HCT116 (cell line): ENCODE measurements around the gene CDHR5. TPM values are rescaled to one million over a fixed set of nuclear protein-coding genes. Genes with fewer than 3 reads are reported as not detected.

Source experiments
- ATAC-seq: fragments of 200-7000 bp; cut with Tn5 transposase; 2 replicates; pipeline ENCODE4 v1.9.1; 2020; ENCODE audit warnings: mild to moderate bottlenecking, moderate library complexity
- BruUV-seq: library from RNA; stranded (reverse); fragments of 400-500 nt; replicated peaks from 2 replicates; lab custom pipeline; 2021; lab: Mats Ljungman, UMichigan
- CTCF ChIA-PET: fragments of 300-600 bp; sonication (Branson Sonifier 250); formaldehyde crosslinking; loops from one replicate; lab custom pipeline; 2021; ENCODE audit warnings: antibody characterized with exemption; lab: Charles Lee
- POLR2A ChIA-PET: fragments of 300-600, 350-600 bp; sonication (Branson Sonifier 250); formaldehyde crosslinking; loops from one replicate; lab custom pipeline; 2021; ENCODE audit warnings: antibody characterized with exemption; lab: Charles Lee
- RAD21 ChIA-PET, 2 experiments: fragments of 300-600 bp; sonication (Branson Sonifier 250); formaldehyde crosslinking; loops; one replicate each; lab custom pipeline; 2023; ENCODE audit warnings: low total read pairs in 2 of 2; ENCODE audit not compliant: uncharacterized antibody in 2 of 2, unreplicated experiment in 2 of 2, low non-redundant PET in 1 of 2; lab: Charles Lee
- DNase-seq: peaks from one replicate; pipeline ENCODE4 v3.0.0-alpha.2; 2010; ENCODE audit warnings: low read depth, low spot score
- H2AFZ ChIP-seq: fragments of 200-600 bp; shearing (Covaris generic), sonication (generic); 2 replicates; pipeline ENCODE4 v1.6.1; 2017; ENCODE audit warnings: low read depth, mixed run types, mixed read lengths, antibody characterized with exemption, low read length; ENCODE audit not compliant: poor library complexity, severe bottlenecking
- H3K27ac ChIP-seq: 2 replicates; pipeline ENCODE4 v1.5.1; 2012; ENCODE audit warnings: low read depth, low read length
- H3K27me3 ChIP-seq: fragments of 200-600 bp; sonication (generic); 2 replicates; pipeline ENCODE4 v1.6.1; 2016; ENCODE audit warnings: mixed run types, low read length, mixed read lengths; ENCODE audit not compliant: insufficient read depth
- H3K36me3 ChIP-seq, 2 experiments: fragments of 200-500 bp in 1 of 2; fragments of 200-600 bp in 1 of 2; sonication (Bioruptor generic) in 1 of 2; sonication (generic) in 1 of 2; 2 replicates each; pipeline versions ENCODE4 v1.5.1 to v1.6.1; 2014 to 2016; ENCODE audit warnings: low read length in 2 of 2, inconsistent platforms in 1 of 2, mixed read lengths in 1 of 2, mixed run types in 1 of 2; ENCODE audit not compliant: insufficient read depth in 2 of 2, control insufficient read depth in 1 of 2
- H3K4me1 ChIP-seq, 2 experiments: fragments of 200-600 bp in 1 of 2; sonication (generic) in 1 of 2; 2 replicates each; pipeline versions ENCODE4 v1.5.1 to v1.6.1; 2012 to 2017; ENCODE audit warnings: low read length in 2 of 2, inconsistent platforms in 1 of 2, mild to moderate bottlenecking in 1 of 2, mixed read lengths in 1 of 2, mixed run types in 1 of 2, moderate library complexity in 1 of 2; ENCODE audit not compliant: insufficient read depth in 2 of 2, control insufficient read depth in 1 of 2
- H3K4me2 ChIP-seq: fragments of 200-600 bp; sonication (generic); 2 replicates; pipeline ENCODE4 v1.6.1; 2017; ENCODE audit warnings: mixed run types, low read length, mixed read lengths
- H3K4me3 ChIP-seq, 2 experiments: fragments of 200-600 bp in 1 of 2; sonication (generic) in 1 of 2; replicated peaks in 1 of 2; 2 replicates each; pipeline ENCODE4 v1.5.1; 2011 to 2016; ENCODE audit warnings: low read length in 2 of 2, control low read depth in 1 of 2, low read depth in 1 of 2, mild to moderate bottlenecking in 1 of 2, mixed read lengths in 1 of 2, mixed run types in 1 of 2
- H3K79me2 ChIP-seq: fragments of 200-600 bp; sonication (generic); 2 replicates; pipeline ENCODE4 v1.6.1; 2017; ENCODE audit warnings: mild to moderate bottlenecking, mixed run types, low read length, moderate library complexity, mixed read lengths; ENCODE audit not compliant: insufficient read depth
- H3K9ac ChIP-seq: fragments of 200-600 bp; sonication (generic); 2 replicates; pipeline ENCODE4 v1.6.1; 2016; ENCODE audit warnings: low read length, mixed read lengths
- H3K9me2 ChIP-seq: fragments of 200-600 bp; sonication (generic), shearing (Covaris generic); 2 replicates; pipeline ENCODE4 v1.6.1; 2017; ENCODE audit warnings: mixed run types, mild to moderate bottlenecking, moderate library complexity; ENCODE audit not compliant: insufficient read depth
- H3K9me3 ChIP-seq, 2 experiments: fragments of 200-500 bp in 1 of 2; fragments of 200-600 bp in 1 of 2; sonication (Bioruptor generic) in 1 of 2; sonication (generic) in 1 of 2; 2 replicates each; pipeline ENCODE4 v1.6.1; 2014 to 2017; ENCODE audit warnings: low read length in 2 of 2, mixed read lengths in 2 of 2, inconsistent platforms in 1 of 2, low read depth in 1 of 2, mild to moderate bottlenecking in 1 of 2, mixed run types in 1 of 2, moderate library complexity in 1 of 2; ENCODE audit not compliant: control insufficient read depth in 1 of 2, insufficient read depth in 1 of 2
- H4K20me1 ChIP-seq: fragments of 200-600 bp; sonication (generic), shearing (Covaris generic); 2 replicates; pipeline ENCODE4 v1.6.1; 2017; ENCODE audit warnings: mixed run types, mild to moderate bottlenecking, moderate library complexity; ENCODE audit not compliant: insufficient read depth
- CBX3 ChIP-seq: IDR thresholded peaks from 2 replicates; pipeline ENCODE4 v1.6.1; 2012; ENCODE audit warnings: low read depth
- EGR1 ChIP-seq: IDR thresholded peaks from 2 replicates; pipeline ENCODE4 v1.6.1; 2012; ENCODE audit warnings: low read depth
- SIN3A ChIP-seq: IDR thresholded peaks from 2 replicates; pipeline ENCODE4 v1.6.1; 2012; ENCODE audit warnings: low read depth
- SP1 ChIP-seq: IDR thresholded peaks from 2 replicates; pipeline ENCODE4 v1.6.1; 2012; ENCODE audit warnings: low read depth
- YY1 ChIP-seq: IDR thresholded peaks from 2 replicates; pipeline ENCODE4 v1.6.1; 2011; ENCODE audit warnings: low read length, low read depth, moderate library complexity, mild to moderate bottlenecking; ENCODE audit not compliant: insufficient replicate concordance; ENCODE audit errors: extremely low read depth
- ZNF274 ChIP-seq: fragments of 200-500 bp; sonication (Bioruptor generic); IDR thresholded peaks from 2 replicates; pipeline ENCODE4 v1.6.1; 2014; ENCODE audit warnings: mild to moderate bottlenecking, low read depth, low read length, inconsistent platforms
- intact Hi-C: fragments of 100-400 bp; cut with micrococcal nuclease; formaldehyde crosslinking; loops from 2 replicates; pipeline ENCODE4 v1.10.0; 2022
- total RNA-seq: library from RNA; stranded (reverse); gene quantifications from one replicate; pipeline ENCODE4 v1.2.1, GENCODE V29; 2021; ENCODE audit not compliant: unreplicated experiment
- TF ChIP-seq, protein P1 (sequence below): IDR thresholded peaks from 2 replicates; pipeline ENCODE4 v1.6.1; 2012; ENCODE audit warnings: low read depth

The CDHR5 gene
- total RNA-seq, 1 experiment from 2014 or later = not detected

DNA sequence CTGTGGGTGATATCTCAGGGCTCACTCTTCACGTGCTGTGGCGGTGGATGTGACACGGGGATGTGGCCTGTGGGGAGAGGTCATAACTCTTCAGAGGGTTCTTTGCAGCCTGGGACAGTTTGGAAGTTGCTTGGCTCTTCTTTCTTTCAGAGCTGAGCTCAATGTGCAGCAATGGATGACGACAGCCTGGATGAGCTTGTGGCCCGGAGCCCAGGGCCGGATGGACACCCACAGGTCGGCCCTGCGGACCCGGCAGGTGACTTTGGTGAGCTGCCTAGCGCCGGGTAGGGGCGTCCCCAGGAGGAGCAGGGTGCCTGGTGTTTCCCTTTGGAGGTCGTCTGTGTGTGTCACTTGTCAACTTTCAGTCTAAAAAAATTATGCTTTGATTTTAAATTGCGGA, 43.4 kb downstream of the CDHR5 start:
- Histone ChIP-seq H3K4me2 (no peak overlapping the region), H2AFZ (no peak overlapping the region), H3K9me2 (no peaks in the 10 kb centered on the region), H3K27me3 (no peaks in the 10 kb centered on the region), H3K27ac (no peak overlapping the region), H3K9me3 (no peaks in the 10 kb centered on the region), H3K36me3 (peaks cover 19 to 31% of the 10 kb centered on the region in 2 experiments; a peak in 3 of 4 replicates), H3K4me3 (no peak overlapping the region), H3K79me2 (peaks cover 90% of the 10 kb centered on the region), H3K9ac (no peak overlapping the region), H3K4me1 (peaks cover 12 to 17% of the 10 kb centered on the region in 2 experiments), H4K20me1 (no peaks in the 10 kb centered on the region; the same call in 1 of the 2 replicates)
- intact Hi-C loops = no loop called here
- ATAC-seq = no peak
- TF ChIP-seq CBX3 = no peak
- TF ChIP-seq SIN3A = no peak
- no peak for TF ChIP-seq SP1
- no peak for TF ChIP-seq ZNF274
- no peak for TF ChIP-seq YY1
- no peak for TF ChIP-seq EGR1
- TF ChIP-seq, protein P1, sequence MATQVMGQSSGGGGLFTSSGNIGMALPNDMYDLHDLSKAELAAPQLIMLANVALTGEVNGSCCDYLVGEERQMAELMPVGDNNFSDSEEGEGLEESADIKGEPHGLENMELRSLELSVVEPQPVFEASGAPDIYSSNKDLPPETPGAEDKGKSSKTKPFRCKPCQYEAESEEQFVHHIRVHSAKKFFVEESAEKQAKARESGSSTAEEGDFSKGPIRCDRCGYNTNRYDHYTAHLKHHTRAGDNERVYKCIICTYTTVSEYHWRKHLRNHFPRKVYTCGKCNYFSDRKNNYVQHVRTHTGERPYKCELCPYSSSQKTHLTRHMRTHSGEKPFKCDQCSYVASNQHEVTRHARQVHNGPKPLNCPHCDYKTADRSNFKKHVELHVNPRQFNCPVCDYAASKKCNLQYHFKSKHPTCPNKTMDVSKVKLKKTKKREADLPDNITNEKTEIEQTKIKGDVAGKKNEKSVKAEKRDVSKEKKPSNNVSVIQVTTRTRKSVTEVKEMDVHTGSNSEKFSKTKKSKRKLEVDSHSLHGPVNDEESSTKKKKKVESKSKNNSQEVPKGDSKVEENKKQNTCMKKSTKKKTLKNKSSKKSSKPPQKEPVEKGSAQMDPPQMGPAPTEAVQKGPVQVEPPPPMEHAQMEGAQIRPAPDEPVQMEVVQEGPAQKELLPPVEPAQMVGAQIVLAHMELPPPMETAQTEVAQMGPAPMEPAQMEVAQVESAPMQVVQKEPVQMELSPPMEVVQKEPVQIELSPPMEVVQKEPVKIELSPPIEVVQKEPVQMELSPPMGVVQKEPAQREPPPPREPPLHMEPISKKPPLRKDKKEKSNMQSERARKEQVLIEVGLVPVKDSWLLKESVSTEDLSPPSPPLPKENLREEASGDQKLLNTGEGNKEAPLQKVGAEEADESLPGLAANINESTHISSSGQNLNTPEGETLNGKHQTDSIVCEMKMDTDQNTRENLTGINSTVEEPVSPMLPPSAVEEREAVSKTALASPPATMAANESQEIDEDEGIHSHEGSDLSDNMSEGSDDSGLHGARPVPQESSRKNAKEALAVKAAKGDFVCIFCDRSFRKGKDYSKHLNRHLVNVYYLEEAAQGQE = no peak
- ChIA-PET RAD21 (no interaction called here), POLR2A (no interaction called here), CTCF (no interaction called here)
- no peak for DNase-seq
- no TSS peak for BruUV-seq
